Activated CD4-positive, CD25-positive, alpha-beta regulatory T cell treated with anti-CD3 and anti-CD28 coated beads, Interleukin-2, amount 50 U/mL, for 24 hours (primary cell): ENCODE data around the gene PRKG1.
"Not testable (repeated sequence)": the region's sequence is repeated elsewhere in the genome, so short reads cannot be mapped to it uniquely, and the experiment has no call there.

Source experiments
- ATAC-seq, 2 donors: fragments of 150-1000 bp; cut with Tn5 transposase; one replicate each; pipeline ENCODE4 v1.10.0; 2021; ENCODE audit warnings: mild to moderate bottlenecking in 1 of 2, moderate library complexity in 1 of 2

PRKG1 gene

DNA sequence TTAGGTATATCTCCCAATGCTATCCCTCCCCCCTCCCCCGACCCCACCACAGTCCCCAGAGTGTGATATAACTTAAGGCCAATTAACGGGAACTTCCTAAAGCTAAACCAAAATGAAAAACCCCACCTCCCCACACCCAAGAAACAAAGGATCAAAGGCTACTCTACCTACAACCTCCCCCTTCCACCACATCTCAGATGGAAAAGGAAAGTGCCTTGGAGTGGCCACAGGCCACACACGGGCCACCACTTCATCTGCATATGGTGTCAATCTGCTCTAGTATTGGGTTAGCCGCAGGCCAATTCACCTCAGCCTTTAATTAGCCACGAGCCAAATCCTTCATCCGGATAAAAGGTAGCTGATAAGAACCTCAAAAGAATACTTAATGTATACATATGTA is 605.6 kb downstream of the PRKG1 start:
- no peak for ATAC-seq

DNA sequence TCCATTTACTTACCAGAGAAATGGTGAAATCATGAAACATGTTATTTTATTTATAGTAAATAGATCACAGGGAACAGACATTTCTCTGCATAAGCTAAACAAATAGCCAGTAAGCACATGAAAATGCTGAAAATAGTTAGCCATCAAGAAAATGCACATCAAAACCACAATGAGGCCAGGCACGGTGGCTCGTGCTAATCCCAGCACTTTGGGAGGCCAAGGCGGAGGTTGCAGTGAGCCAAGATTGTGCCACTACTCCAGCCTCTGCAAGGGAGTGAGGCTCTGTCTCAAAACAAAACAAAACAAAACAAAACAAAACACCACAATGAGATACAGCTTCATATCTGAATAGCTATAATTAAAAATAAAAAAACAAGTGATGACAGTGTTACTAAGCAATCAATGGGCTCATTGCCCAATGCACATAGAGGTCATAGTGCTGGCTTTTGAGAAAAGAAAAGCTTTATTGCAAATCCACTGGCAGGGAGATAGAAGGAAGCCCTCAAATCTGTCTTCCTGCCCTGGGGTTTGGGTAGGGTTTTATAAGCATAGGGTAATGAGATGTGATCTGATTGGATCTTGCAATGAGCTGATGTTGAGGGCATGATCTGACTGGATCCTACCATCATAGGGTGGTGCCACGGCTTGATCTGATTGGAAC is 608.9 kb downstream of the PRKG1 start:
- ATAC-seq = no peak

DNA sequence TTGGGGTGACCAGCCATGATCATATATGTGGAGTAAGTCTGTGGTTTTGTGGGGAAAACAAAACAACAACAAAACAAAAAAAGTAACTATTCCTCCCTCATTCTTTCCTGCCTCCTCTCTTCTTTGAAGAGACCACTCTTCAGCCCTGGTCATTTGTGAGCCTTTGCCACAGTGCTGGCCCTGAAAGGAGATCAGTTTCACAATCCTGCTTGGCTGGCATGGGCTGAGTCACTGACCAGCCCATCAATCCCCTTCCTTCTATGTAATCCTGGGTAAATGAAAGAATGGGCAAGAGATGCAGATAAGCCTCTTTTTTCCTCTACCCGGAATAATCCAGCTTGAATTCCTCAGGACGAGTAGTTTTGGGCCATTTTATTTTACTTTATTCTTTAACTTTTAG is 611.5 kb downstream of the PRKG1 start:
- ATAC-seq = no peak

DNA sequence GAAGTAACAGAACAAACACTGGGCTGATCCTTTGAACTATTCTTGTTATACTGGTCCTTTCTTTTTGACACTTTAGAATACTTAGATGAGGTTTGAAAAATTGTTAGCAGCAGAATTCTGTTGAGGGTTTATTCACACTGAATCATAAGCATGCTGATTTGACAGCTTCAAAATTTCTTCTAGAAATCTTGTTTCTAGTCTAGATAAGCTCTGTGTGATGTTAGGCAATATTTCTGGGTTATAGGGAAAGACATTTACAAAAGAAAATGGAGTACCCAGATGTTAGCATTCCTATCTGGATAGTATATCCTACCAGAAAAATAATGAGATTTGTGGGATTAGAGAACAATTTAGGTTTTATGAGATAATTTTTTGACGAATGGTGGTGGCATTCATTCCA is 613.0 kb downstream of the PRKG1 start:
- ATAC-seq = no peak

DNA sequence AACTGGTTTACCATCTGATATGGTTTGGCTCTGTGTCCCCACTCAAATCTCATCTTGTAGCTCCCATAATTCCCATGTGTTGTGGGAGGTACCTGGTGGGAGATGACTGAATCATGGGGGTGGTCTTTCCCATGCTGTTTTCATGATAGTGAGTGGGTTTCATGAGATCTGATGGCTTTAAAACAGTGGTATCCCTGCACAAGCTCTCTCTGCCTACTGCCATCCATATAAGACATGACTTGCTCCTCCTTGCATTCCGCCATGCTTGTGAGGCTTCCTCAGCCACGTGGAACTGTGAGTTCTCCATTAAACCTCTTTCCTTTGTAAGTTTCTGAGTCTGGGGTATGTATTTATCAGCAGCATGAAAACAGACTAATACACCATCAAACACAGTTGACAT is 614.5 kb downstream of the PRKG1 start:
- ATAC-seq = not testable (repeated sequence)

DNA sequence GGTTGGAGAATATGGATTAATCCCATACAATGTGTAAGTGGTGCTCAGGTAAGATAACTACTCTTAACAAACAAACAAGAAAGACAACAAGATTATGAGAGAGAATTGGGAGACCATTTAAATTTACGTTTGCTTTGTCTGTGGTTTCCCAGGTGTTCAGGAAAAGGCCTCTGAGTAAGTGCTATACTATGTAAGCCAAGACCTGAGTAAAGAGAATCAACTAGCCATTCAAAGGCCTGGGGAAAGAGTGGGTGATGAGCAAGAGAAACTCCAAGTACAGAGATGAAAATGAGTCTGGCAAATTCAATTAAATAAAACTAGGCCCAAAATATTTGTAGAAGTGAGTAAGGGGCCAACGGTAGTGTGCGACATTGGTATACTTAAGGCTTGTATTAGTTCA is 615.2 kb downstream of the PRKG1 start:
- ATAC-seq = no peak

DNA sequence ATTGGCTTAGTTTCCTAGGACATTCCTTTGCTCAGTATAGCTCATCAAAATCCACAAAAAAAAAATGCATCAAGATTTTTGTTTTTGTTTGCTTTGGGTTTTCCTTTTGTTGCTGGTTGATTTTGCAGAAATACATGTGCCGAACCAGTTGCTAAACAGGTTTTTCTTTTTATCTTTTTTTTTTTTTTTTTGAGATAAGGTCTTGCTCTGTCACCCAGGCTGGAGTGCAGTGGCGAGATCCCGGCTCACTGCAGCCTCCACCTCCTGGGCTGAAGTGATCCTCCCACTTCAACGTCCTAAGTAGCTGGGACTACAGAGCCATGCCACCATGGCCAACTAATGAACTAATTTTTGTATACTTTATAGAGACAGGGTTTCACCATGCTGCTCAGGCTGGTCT is 616.8 kb downstream of the PRKG1 start:
- no peak for ATAC-seq

DNA sequence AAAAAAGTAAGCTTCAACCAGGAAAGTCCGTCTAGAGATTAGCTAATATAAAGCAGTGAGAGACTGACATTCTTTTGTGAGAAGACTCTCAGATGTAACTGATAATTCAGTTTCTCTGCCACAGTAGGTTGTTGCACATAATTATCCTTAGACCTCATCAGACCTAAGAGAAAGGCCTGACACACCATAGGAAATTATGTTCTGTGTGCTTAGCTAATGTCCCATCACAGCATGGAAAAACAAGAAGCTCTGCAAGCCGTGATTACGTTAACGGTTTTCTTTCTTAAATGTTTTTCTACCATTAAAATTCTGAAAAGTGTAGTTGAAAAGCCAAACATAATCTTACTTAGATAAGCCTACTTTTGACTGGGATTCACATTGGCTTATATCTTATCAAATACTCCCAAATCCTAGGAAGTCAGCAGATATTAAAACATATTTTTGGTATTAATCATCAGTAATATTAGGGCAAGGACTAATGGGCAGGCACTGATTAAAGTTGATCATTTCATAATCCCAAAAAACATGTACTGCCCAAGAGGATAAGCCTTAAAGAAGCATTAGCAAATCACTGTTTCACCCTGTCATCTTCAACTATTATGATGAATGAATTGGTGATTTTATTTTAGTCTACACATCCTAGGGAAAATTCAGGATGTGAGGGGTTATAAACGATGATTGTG is 619.9 kb downstream of the PRKG1 start:
- no peak for ATAC-seq

DNA sequence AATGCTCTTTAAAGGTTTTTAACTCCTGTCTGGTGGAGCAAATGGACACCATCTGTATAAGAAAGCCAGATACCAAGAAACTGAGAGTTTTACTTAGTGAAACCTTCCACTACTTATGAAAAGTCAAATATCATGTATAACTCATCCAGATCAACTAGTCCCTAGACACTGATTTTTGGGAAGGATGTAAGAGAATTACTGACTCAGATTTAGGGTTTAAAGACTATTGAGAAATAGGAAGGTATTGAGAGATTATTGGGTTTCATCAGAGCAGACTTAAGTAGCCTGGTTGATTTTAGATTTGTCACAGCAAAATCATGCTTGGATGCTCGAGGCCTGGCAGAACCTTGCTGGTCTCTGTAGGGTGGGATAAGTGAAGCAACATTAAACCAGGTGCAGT is 622.0 kb downstream of the PRKG1 start:
- ATAC-seq = no peak

DNA sequence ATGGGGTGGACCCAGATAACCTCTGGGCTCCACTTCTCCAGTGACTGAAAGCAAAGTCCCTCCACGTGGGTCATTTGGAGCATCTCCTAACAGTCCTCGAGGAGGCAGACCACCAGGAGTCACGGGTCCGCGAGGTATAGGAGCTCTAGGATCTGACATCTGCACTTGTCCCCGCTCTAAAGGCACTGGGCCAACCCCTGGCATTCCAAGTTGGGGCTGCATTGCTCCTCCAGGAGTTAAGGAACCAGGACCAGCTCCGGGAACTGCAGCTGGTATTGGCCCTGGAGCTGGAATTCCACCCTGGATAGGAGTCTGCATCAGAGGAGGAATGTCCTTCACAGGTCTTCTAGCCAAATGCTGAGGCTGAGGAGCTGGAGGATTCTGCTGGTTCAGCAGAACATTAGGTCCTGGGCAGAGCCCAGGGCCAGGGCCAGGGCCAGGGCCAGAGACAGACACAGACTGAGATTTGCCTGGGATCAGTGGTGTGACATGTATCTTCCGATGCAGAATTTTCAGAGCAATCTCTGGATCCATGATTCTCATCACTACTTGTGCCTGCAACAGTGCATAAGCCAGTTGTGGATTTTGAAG is 624.3 kb downstream of the PRKG1 start:
- ATAC-seq = no peak

DNA sequence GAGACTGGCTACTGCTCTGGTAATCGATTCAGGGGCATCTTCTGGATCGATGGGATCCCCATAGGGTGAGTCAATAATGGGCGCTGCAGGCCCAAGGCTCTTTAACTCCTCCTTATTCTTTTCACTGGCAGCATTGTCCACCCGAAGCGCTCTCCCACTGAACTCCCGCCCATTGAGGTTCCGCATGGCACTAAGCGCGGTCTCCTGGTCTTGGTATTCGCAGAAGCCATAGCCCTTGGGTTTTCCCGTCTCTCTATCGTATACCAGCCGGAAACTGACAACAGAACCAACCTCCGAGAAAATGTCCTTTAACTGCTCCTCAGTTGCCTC is 624.8 kb downstream of the PRKG1 start:
- peak; percentile 10 to 30 for ATAC-seq

DNA sequence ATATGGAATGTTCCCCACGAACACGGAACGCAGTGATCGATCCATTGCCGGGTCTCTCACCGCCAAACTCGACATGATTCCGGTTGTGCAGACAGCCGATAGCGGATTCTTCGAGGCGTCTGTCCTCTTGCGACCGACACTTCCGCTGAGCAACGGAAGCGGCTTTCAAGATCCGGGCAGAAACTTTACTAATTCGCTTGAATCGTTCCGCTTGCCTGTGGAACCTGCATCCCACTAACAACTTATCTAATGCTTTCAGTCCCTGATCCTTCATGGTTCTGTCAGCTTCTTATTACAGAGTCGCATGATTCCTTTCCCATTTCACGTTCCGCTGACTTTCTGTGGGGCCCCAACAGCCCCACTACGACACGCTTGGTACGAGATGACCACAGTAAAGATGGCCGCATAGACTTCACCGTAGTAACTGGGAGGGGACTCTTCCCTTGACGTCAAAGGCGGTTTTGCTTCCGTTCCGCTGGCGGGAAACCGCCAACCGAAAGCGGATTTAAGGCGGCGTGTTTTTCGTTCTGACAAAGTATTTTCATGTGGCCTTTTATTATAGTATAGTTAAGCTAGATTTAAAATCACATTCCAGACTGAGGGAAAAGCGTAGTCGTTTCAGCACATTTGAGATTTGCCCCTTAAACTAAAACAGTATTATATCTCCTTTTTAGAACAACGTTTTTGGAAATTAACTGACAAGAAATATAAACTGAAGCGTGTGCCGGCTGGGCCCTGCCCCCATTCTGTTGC is 625.4 kb downstream of the PRKG1 start, which contains the start of gene CSTF2T:
TSS of gene CSTF2T (minus strand) at position 121 of the 753 bp plus-strand sequence. CDS start at position 75, 46 bp downstream.
- peak; percentile 90 to 92 for ATAC-seq

DNA sequence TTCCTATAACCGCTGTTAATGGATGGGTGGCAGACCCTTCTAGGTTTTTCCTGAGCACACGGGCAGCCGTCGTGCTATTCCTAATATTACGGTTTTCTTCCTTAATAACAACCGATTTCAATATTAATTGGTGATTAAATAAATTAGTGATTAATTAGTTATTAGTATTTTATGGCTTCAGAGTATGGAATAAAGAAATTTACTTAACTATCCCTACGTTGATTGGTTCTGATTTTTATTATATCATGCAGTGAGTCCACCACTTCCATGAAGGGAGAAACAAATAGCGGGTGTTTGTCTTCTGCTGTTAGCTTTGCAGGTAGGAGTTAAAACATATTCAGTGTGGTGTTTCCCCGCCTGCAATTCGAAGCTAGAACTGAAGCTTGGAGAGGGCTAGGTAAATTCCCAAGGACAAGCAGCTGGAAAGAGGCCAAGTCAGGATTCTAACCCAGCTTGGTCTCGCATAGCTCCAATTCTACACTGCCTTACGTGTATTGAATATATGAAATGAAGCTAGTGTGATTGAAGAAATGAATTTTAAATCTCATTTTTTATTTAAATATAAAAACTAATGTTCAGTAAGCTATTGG is 626.0 kb downstream of the PRKG1 start:
- no peak for ATAC-seq

DNA sequence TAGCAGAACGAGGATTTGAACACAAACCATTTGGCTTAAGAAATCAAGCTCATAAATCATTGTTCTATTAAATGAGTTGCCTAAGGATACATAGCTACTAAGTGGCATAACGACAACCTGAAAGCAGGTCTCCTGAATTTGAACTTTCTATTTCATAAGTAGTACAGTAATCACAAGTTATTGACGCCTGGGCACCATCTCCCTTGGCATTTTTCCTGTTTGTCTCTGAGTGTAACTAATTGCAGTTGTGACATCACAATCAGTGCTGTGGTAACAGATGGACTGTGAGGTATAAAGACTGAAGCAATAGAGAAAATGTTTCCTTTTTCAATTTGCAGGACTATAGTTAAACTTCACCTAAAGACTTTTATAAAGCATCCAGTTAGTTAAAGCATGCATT is 631.5 kb downstream of the PRKG1 start:
- no peak for ATAC-seq

DNA sequence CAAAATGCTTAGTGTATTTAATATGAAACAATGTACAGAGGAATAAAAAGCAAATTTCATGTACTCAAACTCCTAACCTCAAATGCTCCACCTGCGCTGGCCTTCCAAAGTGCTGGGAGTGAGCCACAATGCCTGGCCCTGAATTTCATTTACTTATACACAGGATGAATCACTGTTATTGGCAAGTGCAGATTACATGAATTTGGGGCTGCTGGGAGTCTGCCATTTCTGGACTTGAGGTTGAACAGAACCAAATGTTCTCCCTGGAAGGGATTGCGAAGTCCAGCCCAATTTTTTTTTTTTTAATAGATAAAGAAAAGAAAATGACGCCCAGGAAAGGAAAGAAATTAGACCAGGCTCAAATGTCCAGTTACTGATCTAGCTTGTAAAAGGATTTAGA is 631.9 kb downstream of the PRKG1 start:
- ATAC-seq = no peak

DNA sequence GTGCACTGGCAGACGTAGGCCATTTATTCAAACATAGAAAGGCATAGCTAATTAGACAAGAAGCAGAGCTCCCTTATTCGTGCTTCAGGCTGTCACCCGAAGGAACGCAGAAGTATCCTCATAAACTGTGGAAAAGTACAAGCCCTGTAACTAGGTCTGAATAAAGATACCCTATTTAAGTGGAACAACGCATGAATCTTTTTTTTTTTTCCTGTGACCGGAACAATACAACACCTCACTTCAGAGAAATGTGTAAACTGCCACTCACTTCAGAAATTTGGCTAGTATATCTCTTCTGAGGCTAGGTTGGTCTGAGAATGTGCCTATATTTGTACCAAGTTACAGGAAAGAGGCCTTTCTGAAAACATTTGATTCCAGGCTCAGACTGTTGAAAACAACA is 633.1 kb downstream of the PRKG1 start:
- no peak for ATAC-seq

DNA sequence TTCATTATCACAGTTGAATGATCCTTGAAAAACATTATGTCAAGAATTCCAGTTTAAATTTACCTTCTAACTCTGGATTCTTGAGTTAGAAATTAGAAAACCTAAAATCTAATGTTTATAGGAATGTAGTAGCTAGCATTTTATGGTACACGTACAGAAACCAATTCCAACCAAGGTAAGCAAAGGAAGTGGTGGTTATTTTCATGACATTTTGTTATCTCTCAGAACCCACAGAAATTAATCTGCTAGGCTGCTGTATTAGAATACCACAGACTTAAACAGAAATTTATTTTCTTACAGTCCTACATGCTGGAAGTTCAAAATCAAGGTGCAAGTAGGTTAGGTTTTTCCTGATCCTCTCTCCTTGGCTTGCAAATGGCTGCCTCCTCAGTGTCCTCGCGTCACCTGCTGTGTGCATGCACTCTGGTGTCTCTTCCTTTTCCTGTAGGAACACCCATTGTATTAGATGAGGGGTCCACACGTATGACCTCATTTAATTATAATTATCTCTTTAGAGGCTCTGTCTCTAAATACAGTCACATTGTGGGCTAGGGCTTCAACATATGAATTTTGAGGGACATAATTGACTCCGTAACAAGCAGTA is 633.6 kb downstream of the PRKG1 start:
- no peak for ATAC-seq

DNA sequence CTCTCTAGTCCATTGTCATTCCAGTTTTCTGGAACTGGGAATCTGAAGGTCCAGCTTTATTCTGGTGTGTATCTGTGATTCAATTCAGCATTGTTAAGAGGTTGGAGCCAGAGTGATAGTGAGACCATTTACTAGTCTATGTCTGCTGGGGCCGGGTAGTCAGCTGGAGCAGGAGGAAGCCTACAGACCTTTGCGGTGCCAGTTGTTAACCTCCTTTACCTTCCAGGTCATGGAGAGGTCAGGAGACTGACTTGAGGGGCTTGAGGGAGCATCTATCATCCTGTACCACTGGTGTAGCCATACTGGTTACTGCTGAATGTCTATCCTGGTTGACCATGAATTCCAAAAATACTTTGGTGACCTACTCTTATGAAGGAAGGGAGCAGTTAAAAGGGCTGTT is 634.3 kb downstream of the PRKG1 start:
- no peak for ATAC-seq

DNA sequence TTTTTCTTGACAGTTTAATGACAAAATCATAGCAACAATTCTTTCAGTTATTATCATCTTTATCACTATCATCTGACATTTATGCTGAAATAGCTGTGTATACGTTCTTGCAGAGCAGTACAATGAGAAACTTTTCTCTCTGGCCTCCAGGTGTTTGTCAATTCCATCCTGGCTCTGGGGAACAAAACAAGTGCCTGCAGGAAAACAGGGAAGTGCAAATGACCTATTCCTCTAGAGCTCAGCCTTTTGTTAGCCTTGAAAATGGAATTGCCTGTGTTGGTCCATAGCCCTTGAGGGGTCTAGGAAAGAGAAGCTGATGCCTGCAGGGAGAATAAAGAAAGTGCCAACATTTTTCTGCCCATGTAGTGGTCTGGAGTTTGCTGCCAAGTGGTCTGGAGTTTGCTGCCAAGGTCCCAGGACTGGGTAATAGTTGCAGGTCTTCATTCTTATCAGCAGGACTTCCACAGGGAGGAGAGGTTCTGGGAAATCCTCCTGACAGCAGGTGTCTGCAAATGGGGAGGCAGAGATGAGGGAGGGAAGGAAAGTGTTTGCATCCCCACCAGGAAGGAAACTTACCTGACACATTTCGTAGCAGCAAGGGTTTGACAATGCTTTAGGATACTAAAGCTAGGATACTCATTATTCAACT is 635.2 kb downstream of the PRKG1 start:
- no peak for ATAC-seq

DNA sequence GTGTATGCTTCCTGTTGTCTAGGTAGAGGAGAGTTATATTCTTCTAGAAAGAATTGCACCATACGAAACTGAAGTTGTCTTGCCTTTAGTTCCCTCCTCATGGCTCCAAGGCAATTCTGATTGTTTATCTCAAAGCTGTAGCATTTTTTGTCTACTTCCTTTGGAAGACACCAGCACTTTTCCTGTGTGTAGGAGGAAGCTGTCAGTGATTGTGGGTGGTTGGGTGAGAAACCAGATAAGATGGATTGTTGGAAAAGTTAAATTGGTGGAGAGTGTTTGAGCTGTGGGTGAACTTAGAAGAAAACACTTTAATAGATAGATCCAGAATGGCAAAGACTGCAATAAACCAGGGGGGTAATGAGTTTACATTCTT is 637.2 kb downstream of the PRKG1 start:
- ATAC-seq = no peak

DNA sequence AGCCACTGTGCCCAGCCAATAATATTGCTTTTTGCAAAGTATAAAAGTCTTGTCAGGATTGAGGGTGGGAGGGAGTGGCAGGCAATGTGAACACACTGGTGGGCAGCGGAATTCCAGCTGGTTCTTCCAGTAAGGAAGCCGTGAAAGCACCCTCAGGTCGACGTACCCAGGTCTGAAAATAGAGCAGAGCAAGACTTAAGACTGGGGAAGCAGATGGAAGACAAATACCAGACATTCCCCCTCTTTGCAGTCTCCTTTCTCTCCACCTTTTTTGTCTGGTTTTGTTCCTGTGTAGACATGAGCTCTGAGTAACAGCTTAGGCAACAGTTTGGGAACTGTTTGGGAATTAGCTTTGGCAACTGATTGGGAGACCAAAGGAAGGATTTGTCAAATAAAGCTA is 642.7 kb downstream of the PRKG1 start:
- ATAC-seq = no peak

DNA sequence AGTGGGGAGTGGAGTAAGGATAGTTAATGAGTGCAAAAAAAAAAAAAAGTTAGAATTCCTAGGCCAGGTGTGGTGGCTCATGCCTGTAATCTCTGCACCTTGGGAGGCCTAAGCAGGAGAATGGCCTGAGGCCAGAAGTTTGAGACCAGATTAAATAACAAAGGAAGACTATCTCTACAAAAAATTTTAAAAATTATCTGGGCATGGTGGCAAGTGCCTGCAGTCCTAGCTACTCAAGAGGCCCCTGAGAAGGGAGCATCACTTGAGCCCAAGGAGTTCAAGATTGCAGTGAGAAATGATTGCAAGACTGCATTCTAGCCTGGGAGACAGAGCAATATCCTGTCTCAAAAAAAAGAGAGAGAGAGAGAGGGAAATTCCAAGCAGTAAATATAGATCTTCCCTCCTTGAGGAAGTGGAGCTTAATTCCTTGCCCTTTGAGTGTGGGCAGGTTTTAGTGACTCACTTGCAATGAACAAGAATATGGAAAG is 644.6 kb downstream of the PRKG1 start:
- no peak for ATAC-seq
